Liver (tissue), 9 donors: ENCODE data around the gene ANKRD44. TPM values are rescaled to one million over a fixed set of nuclear protein-coding genes. Genes with fewer than 3 reads are reported as not detected.

Experiments used
- DNase-seq: peaks from one replicate; pipeline ENCODE4 v3.0.0-alpha.2; 2017; ENCODE audit warnings: low spot score
- H3K27ac ChIP-seq, 2 donors: one replicate each; pipeline ENCODE4 v1.7.0; 2013; ENCODE audit warnings: inconsistent platforms in 2 of 2, low read length in 2 of 2, control low read depth in 1 of 2, low read depth in 1 of 2, mild to moderate bottlenecking in 1 of 2
- H3K27me3 ChIP-seq, 4 donors: one replicate each; pipeline versions ENCODE4 v1.6.1 to v1.7.0; 2013; ENCODE audit warnings: low read length in 3 of 4, inconsistent platforms in 1 of 4, mild to moderate bottlenecking in 1 of 4, moderate library complexity in 1 of 4; ENCODE audit not compliant: control insufficient read depth in 4 of 4, insufficient read depth in 4 of 4
- H3K36me3 ChIP-seq, 4 donors: one replicate each; pipeline versions ENCODE4 v1.6.1 to v1.7.0; 2013; ENCODE audit warnings: low read length in 3 of 4, mild to moderate bottlenecking in 3 of 4, low read depth in 1 of 4, moderate library complexity in 1 of 4; ENCODE audit not compliant: control insufficient read depth in 4 of 4, insufficient read depth in 3 of 4
- H3K4me1 ChIP-seq, 4 donors: one replicate each; pipeline versions ENCODE4 v1.6.1 to v1.7.0; 2013; ENCODE audit warnings: low read length in 3 of 4, mild to moderate bottlenecking in 3 of 4, moderate library complexity in 1 of 4; ENCODE audit not compliant: control insufficient read depth in 4 of 4, insufficient read depth in 4 of 4
- H3K4me3 ChIP-seq, 3 donors: one replicate each; pipeline versions ENCODE4 v1.6.1 to v1.7.0; 2013; ENCODE audit warnings: low read length in 3 of 3, control low read depth in 1 of 3, low read depth in 1 of 3, mild to moderate bottlenecking in 1 of 3
- H3K9ac ChIP-seq, 2 donors: one replicate each; pipeline ENCODE4 v1.7.0; 2013; ENCODE audit warnings: low read length in 2 of 2, mild to moderate bottlenecking in 2 of 2, moderate library complexity in 2 of 2, control low read depth in 1 of 2, low read depth in 1 of 2
- H3K9me3 ChIP-seq, 4 donors: one replicate each; pipeline versions ENCODE4 v1.6.1 to v1.7.0; 2013; ENCODE audit warnings: low read length in 3 of 4; ENCODE audit not compliant: control insufficient read depth in 4 of 4
- EGR1 ChIP-seq, 2 donors: IDR thresholded peaks; 2 replicates each; pipeline ENCODE4 v1.6.1; 2016 to 2018; ENCODE audit warnings: antibody characterized with exemption in 2 of 2, low read depth in 2 of 2
- FOXA1 ChIP-seq: IDR thresholded peaks from 2 replicates; pipeline ENCODE4 v1.6.1; 2016; ENCODE audit warnings: antibody characterized with exemption
- FOXA2 ChIP-seq: IDR thresholded peaks from 2 replicates; pipeline ENCODE4 v1.6.1; 2016; ENCODE audit warnings: antibody characterized with exemption
- GABPA ChIP-seq, 2 donors: IDR thresholded peaks in 1 of 2; conservative IDR thresholded peaks in 1 of 2; 2 replicates each; pipeline ENCODE4 v1.6.1; 2016; ENCODE audit warnings: antibody characterized with exemption in 2 of 2, mild to moderate bottlenecking in 1 of 2, moderate library complexity in 1 of 2
- HNF4A ChIP-seq, 2 donors: conservative IDR thresholded peaks; 2 replicates each; pipeline ENCODE4 v1.6.1; 2016; ENCODE audit warnings: antibody characterized with exemption in 2 of 2, mild to moderate bottlenecking in 2 of 2
- HNF4G ChIP-seq: IDR thresholded peaks from 2 replicates; pipeline ENCODE4 v1.6.1; 2016; ENCODE audit warnings: antibody characterized with exemption
- JUND ChIP-seq, 2 donors: IDR thresholded peaks; 2 replicates each; pipeline ENCODE4 v1.6.1; 2016; ENCODE audit warnings: antibody characterized with exemption in 2 of 2
- NR2F2 ChIP-seq: IDR thresholded peaks from 2 replicates; pipeline ENCODE4 v1.6.1; 2016; ENCODE audit warnings: antibody characterized with exemption
- RAD21 ChIP-seq, 2 donors: IDR thresholded peaks; 2 replicates each; pipeline ENCODE4 v1.6.1; 2016; ENCODE audit warnings: antibody characterized with exemption in 2 of 2, mild to moderate bottlenecking in 2 of 2
- RXRA ChIP-seq, 2 donors: IDR thresholded peaks; 2 replicates each; pipeline ENCODE4 v1.6.1; 2017 to 2018; ENCODE audit warnings: antibody characterized with exemption in 2 of 2, mild to moderate bottlenecking in 1 of 2
- SP1 ChIP-seq: IDR thresholded peaks from 2 replicates; pipeline ENCODE4 v1.6.1; 2018; ENCODE audit warnings: antibody characterized with exemption, mild to moderate bottlenecking
- TAF1 ChIP-seq: conservative IDR thresholded peaks from 2 replicates; pipeline ENCODE4 v1.6.1; 2016; ENCODE audit warnings: antibody characterized with exemption, mild to moderate bottlenecking
- YY1 ChIP-seq: IDR thresholded peaks from 2 replicates; pipeline ENCODE4 v1.6.1; 2016; ENCODE audit warnings: antibody characterized with exemption, mild to moderate bottlenecking
- WGBS: extraction: QIAGEN DNeasy Blood & Tissue Kit; methylation state at CpG from one replicate; pipeline ENCODE4 v1.1.7; 2013; 5-methylcytosine and 5-hydroxymethylcytosine counted together
- polyA plus RNA-seq, 2 donors: library from polyadenylated mRNA; stranded (reverse) in 1 of 2; unstranded in 1 of 2; fragments of 200-250 nt in 1 of 2; fragments of >200 nt in 1 of 2; fragmentation: Nextera tagmentation in 1 of 2; extraction: Ambion mirVana in 1 of 2; gene quantifications; one replicate each; pipeline versions ENCODE4 v1.2.1 to v1.2.3, GENCODE V29; 2013 to 2015
- total RNA-seq, 2 donors: library from RNA; depleted of rRNA; stranded (reverse); fragments of >200 nt; gene quantifications; one replicate each; pipeline ENCODE4 v1.2.3, GENCODE V29; 2014
- TF ChIP-seq, protein P1 (sequence below): IDR thresholded peaks from 2 replicates; pipeline ENCODE4 v1.6.1; 2016; ENCODE audit warnings: antibody characterized with exemption
- TF ChIP-seq, protein P2 (sequence below): fragments of 150-350 bp; IDR thresholded peaks from 2 replicates; pipeline ENCODE4 v1.5.1; 2017; ENCODE audit warnings: improper control_type of control experiment, low read depth, low read length; ENCODE audit not compliant: missing input control
- TF ChIP-seq, protein P3 (sequence below): IDR thresholded peaks from 2 replicates; pipeline ENCODE4 v1.6.1; 2016; ENCODE audit warnings: antibody characterized with exemption
- TF ChIP-seq, protein P4 (sequence below): IDR thresholded peaks from 2 replicates; pipeline ENCODE4 v1.6.1; 2016; ENCODE audit warnings: antibody characterized with exemption
- TF ChIP-seq, protein P5 (sequence below): IDR thresholded peaks from 2 replicates; pipeline ENCODE4 v1.6.1; 2016; ENCODE audit warnings: antibody characterized with exemption, mild to moderate bottlenecking
- donor health status: healthy.
- donor health status: healthy.
- donor health status: healthy.
- donor health status: healthy.
- donor health status: healthy.

ANKRD44 gene
- total and polyA plus RNA-seq, 4 donors, result 3.8 to 18.2 (median 6.8) TPM

DNA sequence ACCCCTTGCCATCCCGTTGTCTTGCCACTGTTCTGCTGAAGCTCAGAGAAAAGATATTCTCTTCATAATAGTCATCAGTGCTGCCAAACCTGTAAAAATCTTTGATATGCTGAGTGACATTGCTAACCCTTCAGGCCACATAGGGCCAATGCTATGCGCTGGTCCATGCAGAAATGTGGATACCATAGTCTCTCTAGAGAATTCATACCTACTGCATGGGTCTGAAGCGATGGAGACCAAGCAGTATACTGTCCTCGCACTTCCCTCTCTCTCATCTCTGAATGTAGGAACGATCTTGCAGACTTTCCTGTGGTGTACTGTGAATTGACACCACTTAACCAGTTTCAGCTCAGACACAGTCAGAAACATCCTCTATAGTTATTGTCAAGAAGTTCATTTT, 17.9 kb upstream of the ANKRD44 start:
- Histone ChIP-seq H3K9ac (no peak overlapping the region), H3K9me3 (no peaks in the 10 kb centered on the region), H3K36me3 (no peaks in the 10 kb centered on the region), H3K27ac (no peak overlapping the region), H3K27me3 (no peaks in the 10 kb centered on the region), H3K4me1 (peaks cover 0 to 7% (median 0%) of the 10 kb centered on the region in 4 donors), H3K4me3 (no peak overlapping the region)
- DNase-seq, result no peak
- 87% methylated on average over 5 of the region's 5 CpGs for WGBS
- TF ChIP-seq, protein P1, sequence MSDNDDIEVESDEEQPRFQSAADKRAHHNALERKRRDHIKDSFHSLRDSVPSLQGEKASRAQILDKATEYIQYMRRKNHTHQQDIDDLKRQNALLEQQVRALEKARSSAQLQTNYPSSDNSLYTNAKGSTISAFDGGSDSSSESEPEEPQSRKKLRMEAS, result no peak
- TF ChIP-seq RAD21 (IDR thresholded peaks at IDR 0.05), result no peak
- no peak for TF ChIP-seq HNF4A (conservative IDR thresholded peaks at IDR 0.05)
- TF ChIP-seq, protein P2, sequence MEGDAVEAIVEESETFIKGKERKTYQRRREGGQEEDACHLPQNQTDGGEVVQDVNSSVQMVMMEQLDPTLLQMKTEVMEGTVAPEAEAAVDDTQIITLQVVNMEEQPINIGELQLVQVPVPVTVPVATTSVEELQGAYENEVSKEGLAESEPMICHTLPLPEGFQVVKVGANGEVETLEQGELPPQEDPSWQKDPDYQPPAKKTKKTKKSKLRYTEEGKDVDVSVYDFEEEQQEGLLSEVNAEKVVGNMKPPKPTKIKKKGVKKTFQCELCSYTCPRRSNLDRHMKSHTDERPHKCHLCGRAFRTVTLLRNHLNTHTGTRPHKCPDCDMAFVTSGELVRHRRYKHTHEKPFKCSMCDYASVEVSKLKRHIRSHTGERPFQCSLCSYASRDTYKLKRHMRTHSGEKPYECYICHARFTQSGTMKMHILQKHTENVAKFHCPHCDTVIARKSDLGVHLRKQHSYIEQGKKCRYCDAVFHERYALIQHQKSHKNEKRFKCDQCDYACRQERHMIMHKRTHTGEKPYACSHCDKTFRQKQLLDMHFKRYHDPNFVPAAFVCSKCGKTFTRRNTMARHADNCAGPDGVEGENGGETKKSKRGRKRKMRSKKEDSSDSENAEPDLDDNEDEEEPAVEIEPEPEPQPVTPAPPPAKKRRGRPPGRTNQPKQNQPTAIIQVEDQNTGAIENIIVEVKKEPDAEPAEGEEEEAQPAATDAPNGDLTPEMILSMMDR, result no peak
- TF ChIP-seq, protein P3, sequence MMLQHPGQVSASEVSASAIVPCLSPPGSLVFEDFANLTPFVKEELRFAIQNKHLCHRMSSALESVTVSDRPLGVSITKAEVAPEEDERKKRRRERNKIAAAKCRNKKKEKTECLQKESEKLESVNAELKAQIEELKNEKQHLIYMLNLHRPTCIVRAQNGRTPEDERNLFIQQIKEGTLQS, result no peak
- no peak for TF ChIP-seq FOXA1
- TF ChIP-seq, protein P4, sequence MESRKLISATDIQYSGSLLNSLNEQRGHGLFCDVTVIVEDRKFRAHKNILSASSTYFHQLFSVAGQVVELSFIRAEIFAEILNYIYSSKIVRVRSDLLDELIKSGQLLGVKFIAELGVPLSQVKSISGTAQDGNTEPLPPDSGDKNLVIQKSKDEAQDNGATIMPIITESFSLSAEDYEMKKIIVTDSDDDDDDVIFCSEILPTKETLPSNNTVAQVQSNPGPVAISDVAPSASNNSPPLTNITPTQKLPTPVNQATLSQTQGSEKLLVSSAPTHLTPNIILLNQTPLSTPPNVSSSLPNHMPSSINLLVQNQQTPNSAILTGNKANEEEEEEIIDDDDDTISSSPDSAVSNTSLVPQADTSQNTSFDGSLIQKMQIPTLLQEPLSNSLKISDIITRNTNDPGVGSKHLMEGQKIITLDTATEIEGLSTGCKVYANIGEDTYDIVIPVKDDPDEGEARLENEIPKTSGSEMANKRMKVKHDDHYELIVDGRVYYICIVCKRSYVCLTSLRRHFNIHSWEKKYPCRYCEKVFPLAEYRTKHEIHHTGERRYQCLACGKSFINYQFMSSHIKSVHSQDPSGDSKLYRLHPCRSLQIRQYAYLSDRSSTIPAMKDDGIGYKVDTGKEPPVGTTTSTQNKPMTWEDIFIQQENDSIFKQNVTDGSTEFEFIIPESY, result no peak
- TF ChIP-seq GABPA (IDR thresholded peaks at IDR 0.05 in 1 of 2, conservative IDR thresholded peaks at IDR 0.05 in 1 of 2), result no peak
- no peak for TF ChIP-seq TAF1
- TF ChIP-seq NR2F2, result no peak
- no peak for TF ChIP-seq RXRA (IDR thresholded peaks at IDR 0.05)
- no peak for TF ChIP-seq EGR1 (IDR thresholded peaks at IDR 0.05; ENCODE audit: low read depth in 2 of 2)
- no peak for TF ChIP-seq YY1
- no peak for TF ChIP-seq JUND (IDR thresholded peaks at IDR 0.05)

DNA sequence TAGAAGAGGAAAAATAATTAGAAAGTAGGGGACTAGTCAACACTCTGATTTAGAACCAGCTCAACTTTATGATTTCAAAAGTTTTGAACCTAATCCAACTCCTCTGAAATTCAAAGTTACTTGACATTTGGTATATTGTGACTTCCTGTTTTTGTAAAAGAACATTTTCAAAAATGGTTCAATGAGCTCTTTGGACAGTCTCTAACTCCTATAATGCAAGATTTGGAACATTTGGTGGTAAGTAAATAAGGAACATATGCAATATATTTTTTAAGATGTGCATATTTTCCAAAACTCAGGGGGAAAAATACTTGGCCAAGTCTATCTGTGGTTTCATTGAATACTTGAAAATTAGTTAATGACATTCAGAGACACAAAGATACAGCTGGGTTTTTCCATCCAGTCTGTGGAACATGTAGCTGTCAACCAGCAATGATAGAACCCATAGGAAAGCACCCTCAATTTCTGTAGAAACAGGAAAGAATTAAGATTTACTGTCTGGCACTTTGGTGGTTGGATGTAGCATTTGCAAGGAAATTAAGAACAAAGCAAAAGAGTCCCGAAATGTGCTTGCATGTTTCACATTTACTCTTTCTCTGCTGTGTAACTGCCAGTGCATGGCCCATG, 17.0 kb upstream of the ANKRD44 start:
- 80% methylated on average over 1 of the region's 1 CpG for WGBS
- H3K27me3 ChIP-seq, result no peaks in the 10 kb centered on the region
- H3K9ac ChIP-seq, result no peak overlapping the region
- H3K4me3 ChIP-seq, result no peak overlapping the region
- H3K36me3 ChIP-seq, result no peaks in the 10 kb centered on the region
- no peak overlapping the region for H3K27ac ChIP-seq
- DNase-seq, result no peak
- H3K4me1 ChIP-seq, result peaks cover 0 to 7% (median 0%) of the 10 kb centered on the region in 4 donors
- H3K9me3 ChIP-seq, result no peaks in the 10 kb centered on the region
- TF ChIP-seq RAD21 (IDR thresholded peaks at IDR 0.05) (no peak), GABPA (IDR thresholded peaks at IDR 0.05 in 1 of 2, conservative IDR thresholded peaks at IDR 0.05 in 1 of 2) (no peak), SP1 (no peak), JUND (IDR thresholded peaks at IDR 0.05) (no peak), FOXA2 (no peak), NR2F2 (no peak), TAF1 (no peak), HNF4G (no peak)
- TF ChIP-seq, protein P4, result no peak
- TF ChIP-seq, protein P3, result no peak
- TF ChIP-seq, protein P2, result no peak
- TF ChIP-seq, protein P5, sequence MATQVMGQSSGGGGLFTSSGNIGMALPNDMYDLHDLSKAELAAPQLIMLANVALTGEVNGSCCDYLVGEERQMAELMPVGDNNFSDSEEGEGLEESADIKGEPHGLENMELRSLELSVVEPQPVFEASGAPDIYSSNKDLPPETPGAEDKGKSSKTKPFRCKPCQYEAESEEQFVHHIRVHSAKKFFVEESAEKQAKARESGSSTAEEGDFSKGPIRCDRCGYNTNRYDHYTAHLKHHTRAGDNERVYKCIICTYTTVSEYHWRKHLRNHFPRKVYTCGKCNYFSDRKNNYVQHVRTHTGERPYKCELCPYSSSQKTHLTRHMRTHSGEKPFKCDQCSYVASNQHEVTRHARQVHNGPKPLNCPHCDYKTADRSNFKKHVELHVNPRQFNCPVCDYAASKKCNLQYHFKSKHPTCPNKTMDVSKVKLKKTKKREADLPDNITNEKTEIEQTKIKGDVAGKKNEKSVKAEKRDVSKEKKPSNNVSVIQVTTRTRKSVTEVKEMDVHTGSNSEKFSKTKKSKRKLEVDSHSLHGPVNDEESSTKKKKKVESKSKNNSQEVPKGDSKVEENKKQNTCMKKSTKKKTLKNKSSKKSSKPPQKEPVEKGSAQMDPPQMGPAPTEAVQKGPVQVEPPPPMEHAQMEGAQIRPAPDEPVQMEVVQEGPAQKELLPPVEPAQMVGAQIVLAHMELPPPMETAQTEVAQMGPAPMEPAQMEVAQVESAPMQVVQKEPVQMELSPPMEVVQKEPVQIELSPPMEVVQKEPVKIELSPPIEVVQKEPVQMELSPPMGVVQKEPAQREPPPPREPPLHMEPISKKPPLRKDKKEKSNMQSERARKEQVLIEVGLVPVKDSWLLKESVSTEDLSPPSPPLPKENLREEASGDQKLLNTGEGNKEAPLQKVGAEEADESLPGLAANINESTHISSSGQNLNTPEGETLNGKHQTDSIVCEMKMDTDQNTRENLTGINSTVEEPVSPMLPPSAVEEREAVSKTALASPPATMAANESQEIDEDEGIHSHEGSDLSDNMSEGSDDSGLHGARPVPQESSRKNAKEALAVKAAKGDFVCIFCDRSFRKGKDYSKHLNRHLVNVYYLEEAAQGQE, result no peak
- TF ChIP-seq, protein P1, result no peak
